GM18519 (cell line): ENCODE results near the gene TRIM43B.
"Not testable (repeated sequence)": the region's sequence is repeated elsewhere in the genome, so short reads cannot be mapped to it uniquely, and the experiment has no call there.

Experiments
- ATAC-seq: cut with Tn5 transposase; IDR thresholded peaks from one replicate; pipeline ENCODE4 v1.9.1; 2021; ENCODE audit warnings: mild to moderate bottlenecking, moderate library complexity; ENCODE audit not compliant: unreplicated experiment, low FRiP score

The TRIM43B gene

GRCh38 chr2:95434507-95435076, 50.0 kb downstream of the TRIM43B start:
- ATAC-seq: not testable (repeated sequence)

DNA sequence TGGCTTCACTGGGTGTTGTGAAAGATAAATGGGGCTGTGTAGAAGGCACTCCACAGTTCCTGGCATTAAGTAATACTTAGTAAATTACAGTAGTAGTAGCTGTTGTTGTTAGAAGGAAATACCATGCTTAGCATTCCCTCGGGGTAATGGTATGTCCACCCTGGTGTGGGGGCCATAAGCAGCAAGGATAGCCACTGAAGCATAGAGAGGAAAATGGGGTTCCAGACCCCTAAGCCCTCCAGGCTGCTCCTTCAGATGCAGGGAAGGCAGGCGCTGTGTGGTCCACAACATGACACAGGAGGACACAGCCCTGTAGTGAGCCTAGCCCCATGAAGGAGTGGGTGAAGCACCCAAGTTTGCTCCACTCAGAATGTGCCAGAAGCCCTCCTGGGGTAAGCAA, 50.6 kb downstream of the TRIM43B start:
- not testable (repeated sequence) for ATAC-seq

GRCh38 chr2:95433373-95433772, 51.2 kb downstream of the TRIM43B start:
- not testable (repeated sequence) for ATAC-seq

- not testable (repeated sequence) for ATAC-seq
These were observed 54.6 kb downstream of the TRIM43B start for GRCh38 chr2:95429748-95430467.

DNA sequence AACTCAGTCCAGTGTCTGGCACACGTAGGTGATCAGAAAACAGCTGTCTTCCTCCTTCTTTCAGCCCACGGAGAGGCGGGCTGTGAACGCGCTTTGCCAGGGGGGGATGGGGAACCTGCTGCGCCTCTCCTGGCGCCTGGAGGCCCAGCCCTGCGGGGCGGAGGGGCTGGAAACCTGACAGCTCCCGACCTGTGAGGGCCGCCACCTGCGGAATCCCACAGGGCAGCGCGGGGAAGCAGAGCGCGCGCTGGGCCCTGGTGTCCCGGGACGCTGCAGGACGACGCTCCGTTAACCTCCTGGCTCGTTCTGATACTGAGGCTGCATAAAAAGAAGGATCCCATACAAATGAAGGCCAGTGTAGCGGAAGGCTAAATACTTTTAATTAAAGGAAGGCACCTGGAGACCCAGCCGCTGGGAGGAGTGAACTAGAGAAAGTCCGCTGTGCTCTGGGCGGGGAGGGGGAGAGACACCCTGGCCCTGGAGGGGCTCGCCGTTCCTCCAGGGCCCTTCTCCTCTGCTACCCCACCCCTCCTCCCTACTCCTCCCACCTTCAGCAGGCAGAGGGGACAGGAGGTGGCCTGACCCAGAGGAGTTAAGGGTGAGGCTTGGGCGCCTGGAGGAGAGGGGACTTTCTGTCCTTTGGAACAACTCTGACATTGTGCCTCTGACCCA, 57.2 kb downstream of the TRIM43B start:
- not testable (repeated sequence) for ATAC-seq
